ENCODE measurements around the gene KLB. TPM values are rescaled to one million over a fixed set of nuclear protein-coding genes. Genes with fewer than 3 reads are reported as not detected.

KLB gene
- total and polyA plus RNA-seq, 2 experiments from 2014 or later = 0.03 to 0.19 TPM

DNA sequence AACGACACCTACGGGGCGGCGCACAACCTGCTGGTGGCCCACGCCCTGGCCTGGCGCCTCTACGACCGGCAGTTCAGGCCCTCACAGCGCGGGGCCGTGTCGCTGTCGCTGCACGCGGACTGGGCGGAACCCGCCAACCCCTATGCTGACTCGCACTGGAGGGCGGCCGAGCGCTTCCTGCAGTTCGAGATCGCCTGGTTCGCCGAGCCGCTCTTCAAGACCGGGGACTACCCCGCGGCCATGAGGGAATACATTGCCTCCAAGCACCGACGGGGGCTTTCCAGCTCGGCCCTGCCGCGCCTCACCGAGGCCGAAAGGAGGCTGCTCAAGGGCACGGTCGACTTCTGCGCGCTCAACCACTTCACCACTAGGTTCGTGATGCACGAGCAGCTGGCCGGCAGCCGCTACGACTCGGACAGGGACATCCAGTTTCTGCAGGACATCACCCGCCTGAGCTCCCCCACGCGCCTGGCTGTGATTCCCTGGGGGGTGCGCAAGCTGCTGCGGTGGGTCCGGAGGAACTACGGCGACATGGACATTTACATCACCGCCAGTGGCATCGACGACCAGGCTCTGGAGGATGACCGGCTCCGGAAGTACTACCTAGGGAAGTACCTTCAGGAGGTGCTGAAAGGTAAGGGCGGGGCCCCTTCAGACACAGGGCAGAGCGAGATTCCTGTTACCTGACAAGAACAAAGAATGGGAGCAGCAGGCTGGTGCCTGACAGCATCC is 40.3 kb downstream of the KLB start:
- ATAC-seq = peak; percentile 84
- H3K27me3 ChIP-seq (ENCODE audit: insufficient read depth) = no peaks in the 10 kb centered on the region
- Mint-ChIP-seq H3K27me3 (ENCODE audit: insufficient read depth, low read depth, poor library complexity) (peaks cover 5% of the 10 kb centered on the region), H3K4me3 (peak overlapping the region; percentile 84), H3K9me3 (no peaks in the 10 kb centered on the region), H3K4me1 (peaks cover 17% of the 10 kb centered on the region; the same call in 2 of the 3 replicates), H3K27ac (peak overlapping the region; percentile 82; the same call in 1 of the 2 replicates), H3K36me3 (ENCODE audit: low read depth) (peaks cover 17% of the 10 kb centered on the region)
- peaks cover 44% of the 10 kb centered on the region for H3F3A ChIP-seq (replicated peaks; ENCODE audit: low read depth)
- H3K4me3 ChIP-seq = peak overlapping the region; percentile 75
- peak overlapping the region; percentile 87 for H3K4me2 ChIP-seq
- peaks cover 12% of the 10 kb centered on the region for H4K20me1 ChIP-seq (replicated peaks; ENCODE audit: insufficient read depth)
- no peaks in the 10 kb centered on the region for H3K9me2 ChIP-seq (ENCODE audit: insufficient read depth)
- H3K79me2 ChIP-seq (replicated peaks; ENCODE audit: insufficient read depth) = no peaks in the 10 kb centered on the region
- peaks cover 4% of the 10 kb centered on the region; the same call in 1 of the 2 replicates for H3K4me1 ChIP-seq (ENCODE audit: insufficient read depth)
- TF ChIP-seq JUNB (IDR thresholded peaks at IDR 0.05; ENCODE audit: unreplicated experiment) = no peak
- no peak for TF ChIP-seq NANOG (IDR thresholded peaks at IDR 0.05; ENCODE audit: borderline replicate concordance)
- no peak for TF ChIP-seq EZH2 (IDR thresholded peaks at IDR 0.05; ENCODE audit: low read depth, unreplicated experiment)
- TF ChIP-seq ZNF462 (CRISPR knock-in tag; IDR thresholded peaks at IDR 0.05) = no peak
- TF ChIP-seq, protein P1, sequence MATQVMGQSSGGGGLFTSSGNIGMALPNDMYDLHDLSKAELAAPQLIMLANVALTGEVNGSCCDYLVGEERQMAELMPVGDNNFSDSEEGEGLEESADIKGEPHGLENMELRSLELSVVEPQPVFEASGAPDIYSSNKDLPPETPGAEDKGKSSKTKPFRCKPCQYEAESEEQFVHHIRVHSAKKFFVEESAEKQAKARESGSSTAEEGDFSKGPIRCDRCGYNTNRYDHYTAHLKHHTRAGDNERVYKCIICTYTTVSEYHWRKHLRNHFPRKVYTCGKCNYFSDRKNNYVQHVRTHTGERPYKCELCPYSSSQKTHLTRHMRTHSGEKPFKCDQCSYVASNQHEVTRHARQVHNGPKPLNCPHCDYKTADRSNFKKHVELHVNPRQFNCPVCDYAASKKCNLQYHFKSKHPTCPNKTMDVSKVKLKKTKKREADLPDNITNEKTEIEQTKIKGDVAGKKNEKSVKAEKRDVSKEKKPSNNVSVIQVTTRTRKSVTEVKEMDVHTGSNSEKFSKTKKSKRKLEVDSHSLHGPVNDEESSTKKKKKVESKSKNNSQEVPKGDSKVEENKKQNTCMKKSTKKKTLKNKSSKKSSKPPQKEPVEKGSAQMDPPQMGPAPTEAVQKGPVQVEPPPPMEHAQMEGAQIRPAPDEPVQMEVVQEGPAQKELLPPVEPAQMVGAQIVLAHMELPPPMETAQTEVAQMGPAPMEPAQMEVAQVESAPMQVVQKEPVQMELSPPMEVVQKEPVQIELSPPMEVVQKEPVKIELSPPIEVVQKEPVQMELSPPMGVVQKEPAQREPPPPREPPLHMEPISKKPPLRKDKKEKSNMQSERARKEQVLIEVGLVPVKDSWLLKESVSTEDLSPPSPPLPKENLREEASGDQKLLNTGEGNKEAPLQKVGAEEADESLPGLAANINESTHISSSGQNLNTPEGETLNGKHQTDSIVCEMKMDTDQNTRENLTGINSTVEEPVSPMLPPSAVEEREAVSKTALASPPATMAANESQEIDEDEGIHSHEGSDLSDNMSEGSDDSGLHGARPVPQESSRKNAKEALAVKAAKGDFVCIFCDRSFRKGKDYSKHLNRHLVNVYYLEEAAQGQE (IDR thresholded peaks at IDR 0.05; ENCODE audit: unreplicated experiment) = no peak
- no peak for TF ChIP-seq EZH2phosphoT487 (IDR thresholded peaks at IDR 0.05; ENCODE audit: unreplicated experiment)
- 0 out of 2 replicates have a peak, but pooled peaks have one; percentile 11 for TF ChIP-seq ETS1 (IDR thresholded peaks at IDR 0.05)
- no peak; the same call in none of the 2 replicates for TF ChIP-seq CREB1 (CRISPR knock-in tag; IDR thresholded peaks at IDR 0.05; ENCODE audit: low read depth)
- no peak for TF ChIP-seq ZNF114 (CRISPR knock-in tag; IDR thresholded peaks at IDR 0.05)
- peak; percentile 33 for TF ChIP-seq CTCF (conservative IDR thresholded peaks at IDR 0.05; ENCODE audit: low read depth in 2 of 2)
- no peak for TF ChIP-seq ZNF331 (CRISPR knock-in tag; IDR thresholded peaks at IDR 0.05; ENCODE audit: low read depth)
- TF ChIP-seq STAT1 (IDR thresholded peaks at IDR 0.05; ENCODE audit: unreplicated experiment) = no peak
- TF ChIP-seq POLR2AphosphoS5 (IDR thresholded peaks at IDR 0.05; ENCODE audit: low read depth) = peak; percentile 82
- H3K27ac ChIP-seq (ENCODE audit: low read depth) = 0 out of 2 replicates have a peak overlapping the region, but pooled peaks have one; percentile 61
- H3K36me3 ChIP-seq (ENCODE audit: insufficient read depth) = peaks cover 11% of the 10 kb centered on the region; the same call in 1 of the 2 replicates
- H2AFZ ChIP-seq = peak overlapping the region; percentile 92
- DNase-seq (ENCODE audit: low spot score) = peak; percentile 91
